Panc1 (cell line): ENCODE results near the gene FAM168B. TPM values are rescaled to one million over a fixed set of nuclear protein-coding genes. Genes with fewer than 3 reads are reported as not detected.

Experiments used
- ATAC-seq: fragments of 200-7000 bp; cut with Tn5 transposase; 2 replicates; pipeline ENCODE4 v1.9.1; 2020; ENCODE audit warnings: mild to moderate bottlenecking, moderate library complexity
- BruUV-seq: library from RNA; stranded (reverse); fragments of 400-500 nt; replicated peaks from 2 replicates; lab custom pipeline; 2021; lab: Mats Ljungman, UMichigan
- CTCF ChIA-PET: fragments of 300-600 bp; sonication (Branson Sonifier 250); formaldehyde crosslinking; loops from one replicate; lab custom pipeline; 2022; ENCODE audit warnings: antibody characterized with exemption; lab: Charles Lee
- POLR2A ChIA-PET: fragments of 300-600 bp; sonication (Branson Sonifier 250); formaldehyde crosslinking; loops from one replicate; lab custom pipeline; 2022; ENCODE audit warnings: antibody characterized with exemption; lab: Charles Lee
- DNase-seq: peaks from one replicate; pipeline ENCODE4 v3.0.0-alpha.2; 2010; ENCODE audit warnings: low read depth, low spot score
- H3K27ac ChIP-seq: 2 replicates; pipeline ENCODE4 v1.5.1; 2011; ENCODE audit warnings: mild to moderate bottlenecking, low read length, inconsistent platforms
- H3K27me3 ChIP-seq: fragments of 200-500 bp; sonication (Bioruptor generic); 2 replicates; pipeline ENCODE4 v1.6.0; 2014; ENCODE audit warnings: low read length, inconsistent platforms; ENCODE audit not compliant: control insufficient read depth, insufficient read depth
- H3K36me3 ChIP-seq: fragments of 200-500 bp; sonication (Bioruptor generic); 2 replicates; pipeline ENCODE4 v1.5.1; 2014; ENCODE audit warnings: inconsistent platforms, mild to moderate bottlenecking, low read length, moderate library complexity; ENCODE audit not compliant: control insufficient read depth, insufficient read depth
- H3K4me1 ChIP-seq: 2 replicates; pipeline ENCODE4 v1.5.1; 2011; ENCODE audit warnings: inconsistent platforms, mild to moderate bottlenecking, low read length, moderate library complexity; ENCODE audit not compliant: control insufficient read depth, insufficient read depth
- H3K4me3 ChIP-seq, 2 experiments: 2 replicates each; pipeline ENCODE4 v1.5.1; 2011 to 2012; ENCODE audit warnings: low read depth in 2 of 2, low read length in 2 of 2, mild to moderate bottlenecking in 2 of 2, inconsistent platforms in 1 of 2, moderate library complexity in 1 of 2
- H3K9me3 ChIP-seq: fragments of 200-500 bp; sonication (Bioruptor generic); 2 replicates; pipeline ENCODE4 v1.5.1; 2014; ENCODE audit warnings: low read depth, mild to moderate bottlenecking, inconsistent platforms, low read length, moderate library complexity; ENCODE audit not compliant: control insufficient read depth, insufficient read depth
- CTCF ChIP-seq: fragments of 450-650 bp; IDR thresholded peaks from 2 replicates; pipeline ENCODE4 v1.5.1; 2017; ENCODE audit warnings: mild to moderate bottlenecking
- POLR2AphosphoS5 ChIP-seq: IDR thresholded peaks from 2 replicates; pipeline ENCODE4 v1.6.1; 2012; ENCODE audit warnings: mild to moderate bottlenecking, low read depth, low read length, moderate library complexity
- REST ChIP-seq, 2 experiments: IDR thresholded peaks; 2 replicates each; pipeline ENCODE4 v1.6.1; 2011 to 2012; ENCODE audit warnings: low read depth in 2 of 2, control low read depth in 1 of 2, low read length in 1 of 2, mild to moderate bottlenecking in 1 of 2, moderate library complexity in 1 of 2; ENCODE audit not compliant: insufficient read depth in 1 of 2
- SIN3A ChIP-seq: IDR thresholded peaks from 2 replicates; pipeline ENCODE4 v1.6.1; 2012; ENCODE audit warnings: low read depth, mild to moderate bottlenecking, low read length, moderate library complexity, borderline replicate concordance; ENCODE audit not compliant: insufficient read depth
- TCF7L2 ChIP-seq: IDR thresholded peaks from 2 replicates; pipeline ENCODE4 v1.6.1; 2011; ENCODE audit warnings: mild to moderate bottlenecking, low read depth, low read length, inconsistent platforms
- in situ Hi-C: cut with HindIII; loops from 2 replicates; pipeline ENCODE4 v1.10.0; 2016; ENCODE audit warnings: low sequenced_read_pairs, low pct_unique_long_range_greater_than_20kb
- intact Hi-C: fragments of 100-400 bp; cut with micrococcal nuclease; formaldehyde crosslinking; loops from one replicate; pipeline ENCODE4 v1.10.0; 2022; ENCODE audit not compliant: unreplicated experiment
- total RNA-seq: library from RNA; stranded (reverse); gene quantifications from one replicate; pipeline ENCODE4 v1.2.1, GENCODE V29; 2021; ENCODE audit not compliant: unreplicated experiment

The FAM168B gene
- total RNA-seq, 1 experiment from 2014 or later: 137 TPM

- no peak for ATAC-seq
- no peak for TF ChIP-seq SIN3A
- TF ChIP-seq TCF7L2: no peak
- Histone ChIP-seq H3K4me3 (no peak overlapping the region), H3K4me1 (no peaks in the 10 kb centered on the region), H3K27me3 (no peaks in the 10 kb centered on the region), H3K36me3 (peaks cover 16% of the 10 kb centered on the region), H3K27ac (no peak overlapping the region), H3K9me3 (no peaks in the 10 kb centered on the region)
- in situ Hi-C loops (no loop called here), intact Hi-C loops (no loop called here)
- no TSS peak for BruUV-seq
- ChIA-PET CTCF (no interaction called here), POLR2A (no interaction called here)
- no peak for DNase-seq
Measured at GRCh38 chr2:131049150-131049718, 44.0 kb downstream of the FAM168B start.

- TF ChIP-seq REST (IDR thresholded peaks at IDR 0.05; ENCODE audit: insufficient read depth in 1 of 2, low read depth in 2 of 2, low read length in 1 of 2): no peak
- no peak for TF ChIP-seq SIN3A
- TF ChIP-seq CTCF: no peak
- TF ChIP-seq TCF7L2: no peak
- no peak for TF ChIP-seq POLR2AphosphoS5
- Histone ChIP-seq H3K9me3 (no peaks in the 10 kb centered on the region), H3K4me3 (no peak overlapping the region), H3K27me3 (no peaks in the 10 kb centered on the region), H3K4me1 (no peaks in the 10 kb centered on the region), H3K27ac (no peak overlapping the region), H3K36me3 (peaks cover 16% of the 10 kb centered on the region)
- intact Hi-C loops: no loop called here
- no peak for DNase-seq
- no peak for ATAC-seq
- no TSS peak for BruUV-seq
- in situ Hi-C loops: no loop called here
- ChIA-PET CTCF (no interaction called here), POLR2A (no interaction called here)
Measured at GRCh38 chr2:131048641-131049040, 44.6 kb downstream of the FAM168B start.

- no peak overlapping the region for H3K27ac ChIP-seq
- intact Hi-C loops: no loop called here
- no peaks in the 10 kb centered on the region for H3K4me1 ChIP-seq
- TF ChIP-seq CTCF: no peak
- no peak for TF ChIP-seq TCF7L2
- no peak for TF ChIP-seq POLR2AphosphoS5
- no peak for TF ChIP-seq SIN3A
- BruUV-seq: no TSS peak
- DNase-seq (no peak), ATAC-seq (no peak)
- in situ Hi-C loops: no loop called here
- no peaks in the 10 kb centered on the region for H3K9me3 ChIP-seq
- ChIA-PET CTCF (no interaction called here), POLR2A (no interaction called here)
- no peaks in the 10 kb centered on the region for H3K27me3 ChIP-seq
- H3K4me3 ChIP-seq: no peak overlapping the region
- peaks cover 13% of the 10 kb centered on the region for H3K36me3 ChIP-seq
Measured at GRCh38 chr2:131047920-131048560, 45.2 kb downstream of the FAM168B start.
